Inferior parietal cortex (tissue), 1 donor: ENCODE data around the gene SACS.
"Not testable (repeated sequence)": the region's sequence is repeated elsewhere in the genome, so short reads cannot be mapped to it uniquely, and the experiment has no call there.

ENCODE experiments used
- DNase-seq: peaks from one replicate; pipeline ENCODE4 v3.0.0-alpha.2; 2016; ENCODE audit errors: extremely low spot score

Gene SACS

DNA sequence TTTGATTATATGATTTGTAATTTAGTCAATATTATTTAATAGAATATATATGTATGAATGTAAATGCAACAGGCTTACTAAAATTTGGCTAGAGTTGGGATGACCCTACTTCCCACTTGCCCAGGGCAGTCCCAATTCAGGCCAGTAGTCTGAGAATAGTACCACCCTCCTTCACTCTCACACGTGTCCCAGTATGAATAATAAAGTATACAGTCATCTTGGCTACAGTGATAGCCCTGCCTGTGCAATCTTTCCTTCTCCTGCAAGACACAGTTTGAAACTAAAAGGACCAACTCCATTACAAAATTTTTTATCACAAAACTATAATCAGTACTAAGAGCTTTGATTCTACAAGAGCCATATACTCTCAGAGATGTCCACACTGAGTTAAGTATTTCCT lies 76.2 kb downstream of the SACS start:
- DNase-seq: no peak

DNA sequence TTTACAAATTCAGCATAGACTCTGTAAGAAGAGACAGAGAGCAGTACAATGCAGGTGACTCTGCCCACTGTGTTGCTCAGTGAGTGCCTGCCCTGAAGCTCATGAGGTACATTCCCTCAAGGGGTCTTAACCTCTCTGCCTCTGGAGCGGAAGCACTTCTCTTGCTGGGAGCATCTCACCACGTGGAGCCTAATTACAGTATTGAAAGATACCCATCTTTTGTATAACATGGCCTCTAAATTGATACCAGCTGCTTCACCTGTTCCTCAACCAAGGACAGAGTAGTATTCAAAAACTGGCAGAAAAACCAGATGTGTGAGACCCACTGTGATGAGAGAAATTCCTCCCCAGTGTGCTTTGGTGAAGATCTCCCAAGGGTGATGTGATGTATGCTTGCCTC lies 77.1 kb downstream of the SACS start:
- DNase-seq: no peak

DNA sequence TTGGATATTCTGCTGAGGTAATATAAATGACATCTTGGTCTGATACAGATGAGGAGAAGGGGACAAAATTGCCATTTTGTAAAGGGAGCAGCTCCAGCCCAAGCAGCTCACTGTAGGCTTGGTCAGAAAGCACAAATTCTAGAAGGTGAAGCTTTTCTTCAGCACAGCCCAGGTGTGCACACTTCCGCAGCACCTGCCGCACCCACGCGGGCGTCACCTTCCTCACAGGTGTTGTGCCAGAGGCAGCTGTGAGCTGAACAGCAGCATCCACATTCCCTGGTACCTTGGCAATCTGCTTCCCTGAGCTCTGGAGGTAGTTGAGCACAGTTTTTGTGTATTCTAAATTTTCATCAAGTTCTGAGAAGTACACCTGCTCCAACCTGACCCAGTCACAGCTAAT lies 79.0 kb downstream of the SACS start:
- no peak for DNase-seq

DNA sequence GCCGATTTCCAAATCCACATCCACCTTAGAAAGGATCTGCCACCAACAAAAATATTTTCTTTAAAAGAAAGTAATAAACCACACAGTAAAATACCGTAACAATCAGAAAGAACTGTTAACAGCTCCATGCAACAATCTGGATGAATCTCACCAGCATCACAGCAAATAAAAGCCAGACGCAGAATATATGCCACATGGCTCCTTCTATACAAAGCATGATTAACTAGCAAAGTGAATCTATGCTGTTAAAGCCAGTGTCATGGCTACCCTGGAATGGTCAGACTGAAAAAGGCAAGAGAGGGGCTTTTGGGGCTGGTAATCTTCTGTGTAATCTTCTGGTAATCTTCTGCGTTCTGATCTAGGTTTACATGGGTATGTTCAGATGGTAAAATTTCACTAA lies 81.3 kb downstream of the SACS start:
- DNase-seq: no peak

DNA sequence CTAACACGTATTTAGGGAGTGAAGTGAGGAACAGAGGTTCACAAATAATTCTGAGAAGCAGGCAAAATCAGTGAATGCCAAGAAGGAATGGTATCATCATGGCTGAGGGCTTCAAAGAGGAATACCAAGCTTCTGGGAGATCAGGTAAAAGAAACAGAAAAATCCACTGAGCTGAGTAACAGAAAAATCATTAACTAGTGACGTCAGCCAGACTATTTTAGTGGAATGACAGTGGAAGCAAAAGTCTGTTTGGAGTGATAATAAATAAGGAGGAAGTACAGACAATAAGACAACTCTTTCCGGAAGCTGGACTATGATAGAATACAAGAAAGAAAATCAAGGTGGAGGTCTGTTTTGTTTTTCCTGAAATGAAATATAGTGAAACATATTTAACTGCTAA lies 83.5 kb downstream of the SACS start:
- no peak for DNase-seq

- DNase-seq: no peak
These were observed 84.2 kb downstream of the SACS start for GRCh38 chr13:23349161-23349897.

DNA sequence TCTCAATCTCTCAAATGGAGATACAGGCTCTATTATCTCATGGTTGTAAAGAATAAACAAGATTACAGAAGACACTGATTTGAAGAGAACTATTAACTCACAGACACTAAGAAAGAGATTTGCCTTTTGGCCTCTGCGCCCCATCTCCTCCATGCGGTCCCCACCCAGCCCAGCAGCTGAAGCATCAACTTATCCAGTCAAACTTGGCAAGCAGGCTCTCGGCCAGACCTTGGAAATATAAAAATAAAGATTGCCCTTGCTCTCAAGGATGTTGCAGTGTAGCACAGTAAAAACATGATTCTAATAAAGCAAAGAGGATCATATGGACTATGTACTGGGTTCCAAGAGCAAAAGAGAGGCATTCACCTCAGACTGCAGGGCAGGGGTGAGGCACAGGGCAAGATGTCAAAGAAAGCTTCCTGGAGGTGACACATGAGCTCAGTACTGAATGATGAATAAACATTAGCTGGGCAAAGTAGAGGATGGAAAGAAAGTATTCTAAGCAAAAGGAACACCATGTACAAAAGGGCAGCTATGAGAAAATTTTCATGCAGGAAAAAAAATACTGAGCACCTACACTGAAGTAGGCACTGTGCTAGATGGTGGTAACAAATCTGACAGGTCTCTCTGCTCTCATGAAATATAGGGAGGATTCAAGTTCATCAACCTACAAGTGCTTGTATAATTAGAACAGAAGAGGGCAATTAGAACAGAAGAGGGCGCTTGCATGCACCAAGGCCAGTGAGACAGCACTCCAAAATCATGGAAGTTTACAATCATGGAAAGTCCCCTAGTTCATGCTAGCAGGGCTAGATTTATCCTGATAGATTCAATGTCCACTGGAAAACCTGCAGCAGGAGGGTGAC lies 85.0 kb downstream of the SACS start:
- DNase-seq: no peak

DNA sequence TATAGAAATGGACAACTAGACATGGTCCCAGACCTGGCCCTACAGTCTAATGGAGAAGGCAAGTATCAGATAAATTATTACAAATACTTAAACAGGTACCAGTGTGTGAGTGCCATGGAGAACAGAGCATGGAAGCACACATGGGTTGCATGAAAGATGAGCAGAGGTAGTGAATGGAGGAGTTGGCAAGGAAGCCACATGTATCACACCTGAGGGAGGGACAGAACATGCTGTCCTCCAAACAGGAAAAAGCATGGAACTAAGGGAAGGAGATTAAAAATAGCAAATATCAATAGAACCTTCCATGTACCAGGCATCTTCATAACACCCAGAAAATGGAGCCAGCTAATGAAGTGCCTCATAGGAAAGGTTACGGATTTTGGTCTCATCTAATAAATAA lies 85.9 kb downstream of the SACS start:
- DNase-seq: no peak

GRCh38 chr13:23344931-23345595 lies 88.4 kb downstream of the SACS start:
- DNase-seq: no peak

DNA sequence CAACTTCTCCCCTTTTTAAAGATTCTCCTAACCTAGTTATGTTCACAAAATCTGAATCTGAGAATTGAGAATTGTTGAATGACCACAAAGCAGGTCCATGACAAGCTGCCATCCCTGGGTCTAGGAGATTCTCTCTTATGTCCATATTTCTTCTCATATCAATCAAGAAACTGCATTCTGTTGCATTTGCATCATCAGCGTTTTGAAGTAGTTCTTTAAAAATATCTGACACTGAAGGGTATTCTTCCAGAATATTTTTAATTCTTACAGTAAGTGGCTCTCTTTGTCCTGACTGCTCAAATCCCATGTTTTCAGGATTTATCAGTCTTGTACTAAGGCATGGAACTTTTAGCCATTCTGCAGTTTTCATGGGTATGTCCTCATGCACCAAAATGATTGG lies 94.3 kb downstream of the SACS start:
- DNase-seq: no peak

DNA sequence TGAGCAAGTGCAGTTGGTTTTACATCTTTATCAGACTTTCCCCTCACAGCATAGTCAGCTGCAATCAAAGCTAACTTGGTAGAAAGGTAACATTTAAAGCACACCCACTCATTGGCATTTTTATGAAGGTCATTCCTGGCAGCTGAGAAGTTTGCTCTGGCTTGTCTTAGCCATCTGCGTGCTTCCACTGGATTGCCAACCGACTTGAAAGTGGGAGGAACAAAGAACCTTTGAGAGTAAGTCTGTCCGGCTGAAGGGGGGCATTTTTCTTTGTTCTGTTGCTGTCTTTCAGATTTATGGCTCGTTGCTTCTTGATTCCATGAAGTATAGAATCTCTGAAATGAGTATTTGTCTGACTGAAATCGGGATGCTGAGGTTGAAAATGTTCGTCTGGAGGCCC lies 103.1 kb downstream of the SACS start:
- no peak for DNase-seq

- DNase-seq: no peak
These were observed 108.3 kb downstream of the SACS start for GRCh38 chr13:23325191-23325590.

DNA sequence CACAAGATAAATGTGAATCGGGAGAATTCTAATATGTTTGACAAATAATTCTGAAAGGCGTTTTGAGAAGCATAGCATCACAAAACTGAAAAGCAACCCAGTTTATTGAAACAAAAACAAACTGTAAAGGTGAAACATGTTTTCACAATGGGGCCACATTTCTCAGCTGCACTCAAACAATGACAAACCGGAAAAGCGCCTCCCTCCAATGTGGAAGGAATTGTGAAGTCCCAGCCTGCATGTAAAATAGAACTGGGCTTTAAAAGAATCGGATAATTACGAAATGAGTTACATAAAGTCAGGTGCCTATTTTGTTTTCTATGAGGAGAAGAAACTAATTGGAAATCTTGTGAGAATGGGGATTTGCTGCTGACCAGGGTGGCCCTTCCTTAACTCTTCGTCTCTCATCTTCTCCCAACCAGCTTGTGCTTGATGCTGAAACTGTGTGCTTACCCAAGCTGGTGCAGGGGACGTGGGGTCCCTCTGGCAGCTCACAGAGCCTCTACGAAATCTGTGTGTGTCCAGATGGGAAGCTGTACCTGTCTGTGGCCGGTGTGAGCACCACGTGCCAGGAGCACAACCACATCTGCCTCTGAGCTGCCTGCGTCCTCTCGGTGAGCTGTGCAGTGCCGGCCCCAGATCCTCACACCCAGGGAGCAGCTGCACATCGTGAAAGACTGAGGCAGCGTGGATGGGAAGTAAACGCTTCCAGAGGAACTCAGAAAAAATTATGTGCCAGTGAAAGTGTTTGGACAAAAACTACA lies 109.4 kb downstream of the SACS start:
- no peak for DNase-seq

- DNase-seq: no peak
These were observed 110.9 kb downstream of the SACS start for GRCh38 chr13:23322353-23323336.

DNA sequence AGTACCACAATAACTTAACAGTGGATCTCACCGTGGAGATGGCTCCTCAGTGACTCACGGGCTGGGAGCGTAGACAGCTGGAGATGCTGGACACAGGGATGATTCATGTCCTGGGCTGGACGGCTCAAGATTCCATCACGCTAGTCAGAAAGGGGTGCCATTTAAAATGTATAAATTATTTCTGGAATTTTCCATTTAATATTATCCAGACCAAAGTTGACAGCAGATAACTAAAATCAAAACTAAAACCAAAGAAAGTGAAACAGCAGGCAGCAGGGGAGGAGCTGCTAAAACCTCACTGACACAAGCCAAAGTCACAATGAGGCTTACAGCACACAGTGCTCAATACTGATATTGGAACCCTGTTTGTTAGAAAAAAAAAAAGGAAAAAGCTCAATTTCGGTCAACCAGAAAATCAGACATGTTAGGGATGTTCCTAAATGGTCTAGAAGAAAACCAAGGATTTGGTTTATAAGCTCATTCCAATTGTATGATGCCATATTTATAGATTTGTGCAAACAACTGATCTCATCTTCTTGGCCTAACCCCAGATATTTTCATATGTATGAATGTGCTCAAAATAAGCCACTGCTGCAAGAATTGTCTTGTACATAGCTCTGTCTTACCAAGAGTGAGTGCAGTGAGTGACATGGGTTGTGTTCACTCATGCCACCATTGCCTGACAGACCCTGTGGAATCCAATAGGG lies 111.8 kb downstream of the SACS start:
- no peak for DNase-seq

DNA sequence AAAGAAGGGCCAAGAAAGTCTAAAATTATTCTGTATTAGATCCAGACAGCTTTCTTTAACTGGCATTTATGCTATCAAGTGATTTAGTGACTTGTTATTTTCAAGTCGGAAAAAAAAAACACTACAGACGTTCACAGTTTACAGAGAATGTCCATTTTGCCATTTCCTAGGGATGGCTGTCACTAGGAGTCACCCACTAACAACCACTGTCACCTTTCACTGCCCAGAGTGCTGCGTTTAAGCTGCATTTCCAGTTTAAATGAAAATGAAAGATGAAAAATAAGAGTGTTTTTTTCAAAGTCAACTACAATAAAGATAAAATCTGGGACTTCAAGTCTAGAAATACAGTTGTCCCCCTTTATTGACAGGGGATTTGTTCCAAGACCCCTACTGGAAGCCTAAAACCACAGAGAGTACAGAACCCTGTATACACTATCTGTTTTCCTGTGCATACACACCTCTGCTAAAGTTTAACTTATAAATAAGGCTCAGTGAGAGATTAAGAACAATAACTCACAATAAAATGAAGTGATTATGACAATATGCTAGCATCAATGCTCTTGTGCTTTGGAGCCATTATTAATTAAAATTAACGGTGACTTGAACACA lies 112.5 kb downstream of the SACS start:
- no peak for DNase-seq

- DNase-seq: no peak
These were observed 113.6 kb downstream of the SACS start for GRCh38 chr13:23319883-23320224.

DNA sequence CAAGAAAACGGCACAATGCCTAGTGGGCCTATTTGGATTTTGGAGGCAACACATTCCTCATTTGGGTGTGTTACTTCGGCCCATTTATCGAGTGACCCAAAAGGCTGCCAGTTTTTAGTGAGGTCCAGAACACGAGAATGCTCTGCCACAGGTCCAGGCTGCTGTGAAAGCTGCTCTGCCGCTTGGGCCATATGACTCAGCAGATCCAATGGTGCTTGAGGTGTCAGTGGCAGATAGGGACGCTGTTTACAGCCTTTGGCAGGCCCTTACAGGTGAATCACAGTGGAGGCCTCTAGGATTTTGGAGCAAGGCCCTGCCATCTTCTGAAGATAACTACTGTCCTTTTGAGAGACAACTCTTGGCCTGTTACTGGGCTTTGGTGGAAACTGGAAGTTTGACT lies 118.7 kb downstream of the SACS start:
- not testable (repeated sequence) for DNase-seq

DNA sequence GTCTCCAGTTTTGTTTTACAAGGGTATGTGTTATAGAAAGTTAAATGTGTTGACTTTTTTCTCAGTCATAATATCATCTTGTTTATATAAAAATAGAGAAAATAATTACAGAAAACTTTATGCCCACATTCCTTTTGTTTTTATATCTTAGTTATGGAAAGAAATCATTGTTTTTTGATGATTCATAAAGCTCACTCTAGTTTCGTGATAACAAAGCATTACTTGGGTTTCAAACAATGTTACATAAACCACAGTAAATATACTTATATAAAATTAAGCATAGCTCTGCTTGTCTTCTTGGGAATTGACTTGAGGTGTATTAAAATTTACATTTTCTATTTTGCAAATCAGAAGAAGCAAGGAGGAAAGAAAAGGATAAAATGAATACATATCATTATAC lies 140.9 kb downstream of the SACS start:
- DNase-seq: no peak

DNA sequence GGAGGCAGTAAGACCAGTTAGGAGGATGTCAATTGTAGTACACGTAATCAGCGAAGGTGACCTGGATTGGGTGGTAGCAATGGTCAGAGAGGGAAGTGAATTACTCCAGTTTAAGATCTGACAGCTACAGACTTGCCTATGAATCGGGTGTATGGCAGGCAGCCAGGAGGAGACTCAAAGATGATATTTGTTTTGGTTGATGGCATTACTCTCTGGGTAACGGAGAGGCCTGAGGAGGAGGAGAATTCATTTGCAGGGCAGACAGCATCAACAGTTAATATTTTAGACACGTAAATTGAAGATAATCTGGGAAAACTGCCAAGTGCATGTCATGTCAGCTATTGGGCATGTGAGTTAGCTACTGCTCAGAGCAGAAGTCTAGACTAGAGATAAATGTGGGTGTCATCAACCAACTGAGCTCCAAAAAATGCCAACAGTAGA lies 143.6 kb downstream of the SACS start:
- DNase-seq: no peak
